Measurements from ENCODE around the gene ATXN1L.
"Not testable (repeated sequence)": the region's sequence is repeated elsewhere in the genome, so short reads cannot be mapped to it uniquely, and the experiment has no call there.

The ATXN1L gene

GRCh38 chr16:71895679-71896365 is 50.0 kb downstream of the ATXN1L start:
- DNase-seq, result no peak

GRCh38 chr16:71896764-71897368 is 51.1 kb downstream of the ATXN1L start:
- no peak for DNase-seq

- DNase-seq, result no peak
Measured at GRCh38 chr16:71899171-71899570, 53.4 kb downstream of the ATXN1L start.

- no peak for DNase-seq
Measured at GRCh38 chr16:71902656-71903365, 57.0 kb downstream of the ATXN1L start.

- DNase-seq, result no peak
Measured at GRCh38 chr16:71903608-71904007, 57.8 kb downstream of the ATXN1L start.

- DNase-seq, result no peak
Measured at GRCh38 chr16:71904239-71904638, 58.5 kb downstream of the ATXN1L start.

GRCh38 chr16:71905765-71906164 is 60.0 kb downstream of the ATXN1L start:
- DNase-seq, result not testable (repeated sequence)

All from NCI-H446 treated with DMSO at 0.1 percent for 48 hours (cell line).